Measurements from ENCODE around the gene PIK3R5.

DNA sequence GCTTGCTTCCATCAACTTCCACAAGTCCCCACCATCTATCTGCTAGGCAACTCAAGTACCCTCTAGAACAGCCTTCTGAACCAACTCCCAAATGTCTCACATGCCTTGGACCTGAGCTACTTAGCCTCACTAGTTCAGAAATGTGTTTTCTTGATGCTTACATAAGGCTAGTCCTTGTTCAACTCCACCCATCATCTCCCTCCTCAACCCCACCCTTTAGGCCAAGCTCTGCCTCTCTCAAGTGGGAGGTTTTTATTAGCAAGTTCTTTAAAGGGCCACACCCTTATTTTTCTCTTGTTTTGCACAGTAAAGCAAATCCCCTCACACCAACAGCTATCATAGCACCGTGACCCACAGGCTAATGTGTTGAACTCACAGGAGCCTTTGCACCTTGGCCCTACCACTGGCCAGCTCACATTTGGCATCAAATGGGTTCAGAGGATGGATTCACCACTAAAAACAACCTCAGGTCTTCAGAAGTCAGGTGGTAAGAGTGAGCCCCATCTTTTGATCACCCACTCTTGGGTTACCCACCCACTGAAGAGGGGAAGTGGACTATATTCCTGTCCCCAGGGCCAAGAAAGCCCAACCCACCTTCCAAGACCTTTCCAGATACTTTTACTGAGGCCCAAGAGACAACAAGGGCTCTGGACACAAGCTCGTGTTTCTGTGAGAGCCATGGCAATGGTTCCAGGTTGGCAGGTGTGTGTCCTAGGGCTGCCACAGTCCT is 12.2 kb downstream of the PIK3R5 start:
- TF ChIP-seq EP300 (IDR thresholded peaks at IDR 0.05; ENCODE audit: borderline replicate concordance), result no peak
- TF ChIP-seq, protein P1, sequence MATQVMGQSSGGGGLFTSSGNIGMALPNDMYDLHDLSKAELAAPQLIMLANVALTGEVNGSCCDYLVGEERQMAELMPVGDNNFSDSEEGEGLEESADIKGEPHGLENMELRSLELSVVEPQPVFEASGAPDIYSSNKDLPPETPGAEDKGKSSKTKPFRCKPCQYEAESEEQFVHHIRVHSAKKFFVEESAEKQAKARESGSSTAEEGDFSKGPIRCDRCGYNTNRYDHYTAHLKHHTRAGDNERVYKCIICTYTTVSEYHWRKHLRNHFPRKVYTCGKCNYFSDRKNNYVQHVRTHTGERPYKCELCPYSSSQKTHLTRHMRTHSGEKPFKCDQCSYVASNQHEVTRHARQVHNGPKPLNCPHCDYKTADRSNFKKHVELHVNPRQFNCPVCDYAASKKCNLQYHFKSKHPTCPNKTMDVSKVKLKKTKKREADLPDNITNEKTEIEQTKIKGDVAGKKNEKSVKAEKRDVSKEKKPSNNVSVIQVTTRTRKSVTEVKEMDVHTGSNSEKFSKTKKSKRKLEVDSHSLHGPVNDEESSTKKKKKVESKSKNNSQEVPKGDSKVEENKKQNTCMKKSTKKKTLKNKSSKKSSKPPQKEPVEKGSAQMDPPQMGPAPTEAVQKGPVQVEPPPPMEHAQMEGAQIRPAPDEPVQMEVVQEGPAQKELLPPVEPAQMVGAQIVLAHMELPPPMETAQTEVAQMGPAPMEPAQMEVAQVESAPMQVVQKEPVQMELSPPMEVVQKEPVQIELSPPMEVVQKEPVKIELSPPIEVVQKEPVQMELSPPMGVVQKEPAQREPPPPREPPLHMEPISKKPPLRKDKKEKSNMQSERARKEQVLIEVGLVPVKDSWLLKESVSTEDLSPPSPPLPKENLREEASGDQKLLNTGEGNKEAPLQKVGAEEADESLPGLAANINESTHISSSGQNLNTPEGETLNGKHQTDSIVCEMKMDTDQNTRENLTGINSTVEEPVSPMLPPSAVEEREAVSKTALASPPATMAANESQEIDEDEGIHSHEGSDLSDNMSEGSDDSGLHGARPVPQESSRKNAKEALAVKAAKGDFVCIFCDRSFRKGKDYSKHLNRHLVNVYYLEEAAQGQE (IDR thresholded peaks at IDR 0.05; ENCODE audit: low read depth), result no peak
- no peak for TF ChIP-seq CEBPB (IDR thresholded peaks at IDR 0.05)
- no peak for TF ChIP-seq CREB1 (IDR thresholded peaks at IDR 0.05; ENCODE audit: low read depth)
- no peak for TF ChIP-seq TCF12 (IDR thresholded peaks at IDR 0.05; ENCODE audit: low read depth)
- TF ChIP-seq, protein P2, sequence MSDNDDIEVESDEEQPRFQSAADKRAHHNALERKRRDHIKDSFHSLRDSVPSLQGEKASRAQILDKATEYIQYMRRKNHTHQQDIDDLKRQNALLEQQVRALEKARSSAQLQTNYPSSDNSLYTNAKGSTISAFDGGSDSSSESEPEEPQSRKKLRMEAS (IDR thresholded peaks at IDR 0.05), result no peak

Data from Ishikawa (cell line).